Stimulated activated CD8-positive, alpha-beta memory T cell treated with anti-CD3 and anti-CD28 coated beads, Interleukin-4, amount 100 ng/mL, for 48 hours (primary cell): ENCODE results near the gene IDH2.
"Not testable (repeated sequence)": the region's sequence is repeated elsewhere in the genome, so short reads cannot be mapped to it uniquely, and the experiment has no call there.

Experiments
- DNase-seq: peaks from one replicate; pipeline ENCODE4 v3.0.0-alpha.2; 2020

The IDH2 gene

DNA sequence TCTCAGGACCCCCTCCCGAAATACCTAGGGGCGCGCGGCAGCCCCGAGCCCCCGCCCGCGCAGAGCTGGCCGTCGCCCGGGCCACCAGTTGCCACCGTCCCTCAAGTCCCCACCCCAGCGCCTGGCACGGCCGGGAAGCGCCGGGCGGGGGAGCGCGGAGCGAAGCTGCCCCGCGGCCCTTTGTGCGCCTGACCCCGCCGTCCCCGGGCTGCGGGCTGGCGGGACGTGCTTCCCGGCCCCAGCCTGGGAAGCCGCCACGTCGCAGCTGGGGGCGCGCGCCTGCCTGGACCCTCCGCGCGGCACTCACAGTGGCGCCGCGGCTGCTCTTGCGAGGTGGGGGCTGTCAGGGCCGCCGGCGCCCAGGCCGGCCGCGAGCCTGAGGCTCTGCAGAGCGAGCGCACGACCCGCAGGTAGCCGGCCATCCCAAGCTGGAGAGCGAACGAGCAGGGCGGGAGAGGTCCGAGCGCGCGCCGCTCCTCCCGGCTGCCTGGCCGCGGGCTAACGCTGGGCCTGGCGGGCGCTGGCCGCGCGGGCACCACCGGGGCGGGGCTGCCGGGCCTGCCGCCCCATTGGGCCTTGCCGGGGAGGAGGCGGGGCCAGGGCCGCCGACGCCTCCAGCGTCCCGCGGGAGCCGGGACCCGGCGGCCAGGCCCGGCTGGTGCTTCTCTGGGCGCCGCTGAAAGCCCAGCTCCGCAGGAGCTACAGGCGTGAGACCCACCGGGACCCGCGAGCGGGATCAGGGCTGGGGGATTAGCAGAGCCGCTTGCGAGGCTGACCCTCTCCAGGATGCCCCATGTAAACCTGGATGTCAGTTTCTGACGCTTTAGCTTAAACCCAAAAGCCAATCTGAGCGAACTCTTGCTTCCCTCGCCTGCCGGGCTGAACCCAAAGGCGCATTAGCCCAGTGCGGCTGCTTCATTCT, at the start of gene IDH2:
Gene IDH2 (minus strand): TSS at position 500 of the 922 bp plus-strand sequence. CDS start 78 bp downstream, at position 422.
- peak; percentile 78 for DNase-seq

DNA sequence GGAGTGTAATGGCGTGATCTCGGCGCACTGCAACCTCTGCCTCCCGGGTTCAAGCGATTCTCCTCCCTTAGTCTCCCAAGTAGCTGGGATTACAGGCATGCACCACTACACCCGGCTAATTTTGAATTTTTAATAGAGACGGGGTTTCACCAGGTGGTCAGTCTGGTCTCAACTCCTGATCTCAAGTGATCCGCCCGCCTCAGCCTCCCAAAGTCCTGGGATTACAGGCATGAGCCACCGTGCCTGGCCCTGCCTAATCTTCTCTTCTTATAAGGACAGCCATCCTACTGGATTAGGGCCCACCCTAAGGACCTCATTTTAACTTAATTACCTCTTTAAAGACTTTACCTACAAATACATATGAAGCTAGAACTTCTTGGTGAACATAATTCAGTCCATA, 48.3 kb upstream of the IDH2 start:
- DNase-seq = not testable (repeated sequence)

DNA sequence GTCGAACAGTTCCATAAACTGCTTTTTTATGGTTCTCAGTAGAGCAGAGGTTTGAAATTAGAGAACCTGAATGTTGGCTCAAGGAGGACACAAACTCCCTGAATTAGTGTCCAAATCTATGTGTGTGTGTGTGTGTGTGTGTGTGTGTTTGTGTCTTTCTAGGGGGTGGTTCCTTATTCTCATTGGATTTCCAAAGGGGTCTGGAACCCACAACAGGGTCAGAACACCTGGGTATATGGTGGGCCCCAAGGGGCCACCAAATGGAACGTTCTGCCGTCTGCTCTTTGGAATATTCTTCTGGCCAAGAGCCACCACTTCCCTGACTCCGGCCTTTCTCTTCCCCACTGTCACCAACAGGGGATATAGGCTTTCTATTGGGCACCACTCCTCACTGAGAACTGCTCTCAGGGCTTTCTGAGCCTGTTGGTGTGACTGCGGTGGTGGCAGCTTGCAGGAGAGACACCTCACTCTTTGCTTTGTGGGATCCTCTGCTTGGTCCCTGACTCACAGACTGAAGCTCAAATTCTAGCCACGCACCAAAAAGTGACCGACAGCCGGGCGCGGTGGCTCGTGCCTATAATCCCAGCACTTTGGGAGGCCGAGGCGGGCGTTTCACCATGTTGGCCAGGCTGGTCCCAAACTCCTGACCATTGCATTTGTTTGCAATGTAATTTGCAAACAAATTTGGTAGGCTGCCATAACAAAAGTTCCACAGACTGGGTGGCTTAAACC, 47.5 kb upstream of the IDH2 start:
- DNase-seq = no peak

DNA sequence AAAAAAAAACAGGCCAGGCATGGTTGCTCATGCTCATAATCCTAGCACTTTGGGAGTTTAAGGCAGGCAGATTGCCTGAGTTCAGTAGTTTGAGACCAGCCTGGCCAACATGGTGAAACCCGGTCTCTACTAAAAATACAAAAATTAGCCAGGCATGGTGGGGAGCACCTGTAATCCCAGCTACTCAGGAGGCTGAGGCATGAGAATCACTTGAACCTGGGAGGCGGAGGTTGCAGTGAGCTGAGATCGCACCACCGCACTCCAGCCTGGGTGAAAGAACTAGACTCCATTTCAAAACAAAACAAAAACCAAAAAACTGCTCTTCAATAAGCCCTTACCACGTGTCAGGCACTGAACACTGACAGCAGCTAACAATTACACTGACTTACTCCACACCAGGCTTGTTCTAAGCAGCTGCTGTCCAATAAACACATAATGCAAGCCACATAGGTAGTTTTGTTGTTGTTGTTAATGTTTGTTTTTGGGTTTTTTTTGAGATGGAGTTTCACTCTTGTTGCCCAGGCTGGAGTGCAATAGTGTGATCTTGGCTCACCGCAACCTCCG, 44.0 kb upstream of the IDH2 start:
- not testable (repeated sequence) for DNase-seq

DNA sequence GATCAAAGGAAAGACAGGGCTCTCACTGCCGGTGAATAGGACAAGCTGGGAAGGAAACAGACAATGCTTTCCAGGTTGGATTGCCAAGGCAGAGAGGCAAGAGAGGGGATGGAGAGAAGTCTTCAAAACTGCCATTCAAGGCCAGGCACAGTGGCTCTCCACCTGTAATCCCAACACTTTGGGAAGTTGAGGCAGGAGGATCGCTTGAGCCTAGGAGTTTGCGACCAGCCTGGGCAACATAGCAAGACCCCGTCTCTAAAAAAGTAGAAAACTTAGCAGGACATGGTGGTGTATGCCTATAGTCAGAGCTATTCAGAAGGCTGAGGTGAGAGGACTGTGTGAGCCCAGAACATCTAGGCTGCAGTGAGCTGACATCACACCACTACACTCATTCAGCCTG, 43.5 kb upstream of the IDH2 start:
- DNase-seq = no peak

DNA sequence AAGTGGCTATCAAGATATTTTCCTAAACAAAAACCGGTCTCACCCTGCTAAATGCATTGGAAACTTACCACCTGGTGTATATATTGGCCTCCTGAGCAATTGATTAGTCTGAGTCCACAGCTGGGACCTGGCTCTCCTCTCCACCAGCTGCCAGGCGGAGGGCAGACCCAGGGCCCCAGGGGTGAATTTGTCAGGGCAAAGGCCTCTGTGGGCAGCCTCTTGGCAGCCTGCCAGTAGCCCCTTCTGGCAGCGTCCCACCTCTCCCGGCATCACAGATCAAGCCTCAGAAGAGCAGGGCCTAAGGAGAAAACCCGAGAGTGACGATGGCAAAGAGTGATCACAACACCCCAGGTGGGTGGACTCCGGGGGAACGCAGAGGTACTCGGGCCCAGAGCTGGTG, 43.0 kb upstream of the IDH2 start:
- no peak for DNase-seq

DNA sequence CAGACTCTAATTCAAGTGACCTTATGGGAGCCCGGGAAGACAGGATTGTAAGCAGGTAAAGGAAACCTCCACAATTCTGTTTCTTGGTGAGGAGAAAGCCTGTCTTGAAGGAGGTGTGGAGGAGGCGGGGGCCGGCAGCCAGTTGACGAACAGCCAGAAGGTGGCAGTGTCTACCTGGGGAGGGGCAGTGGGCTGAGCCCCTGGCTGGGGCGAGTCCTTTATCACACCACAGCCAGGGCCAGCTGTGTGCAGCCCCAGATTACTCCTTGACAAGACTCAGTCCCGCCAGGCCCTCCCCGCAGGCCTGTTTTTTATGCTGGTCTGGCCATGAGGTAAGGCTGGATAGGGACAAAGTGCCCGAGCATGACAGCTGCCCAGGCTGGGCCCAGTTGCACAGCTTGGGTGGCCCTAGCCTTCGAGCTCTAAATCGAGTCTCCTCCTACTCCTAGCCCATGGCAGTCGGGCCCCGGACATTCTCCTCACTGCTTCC, 40.9 kb upstream of the IDH2 start:
- DNase-seq = peak; percentile 83

DNA sequence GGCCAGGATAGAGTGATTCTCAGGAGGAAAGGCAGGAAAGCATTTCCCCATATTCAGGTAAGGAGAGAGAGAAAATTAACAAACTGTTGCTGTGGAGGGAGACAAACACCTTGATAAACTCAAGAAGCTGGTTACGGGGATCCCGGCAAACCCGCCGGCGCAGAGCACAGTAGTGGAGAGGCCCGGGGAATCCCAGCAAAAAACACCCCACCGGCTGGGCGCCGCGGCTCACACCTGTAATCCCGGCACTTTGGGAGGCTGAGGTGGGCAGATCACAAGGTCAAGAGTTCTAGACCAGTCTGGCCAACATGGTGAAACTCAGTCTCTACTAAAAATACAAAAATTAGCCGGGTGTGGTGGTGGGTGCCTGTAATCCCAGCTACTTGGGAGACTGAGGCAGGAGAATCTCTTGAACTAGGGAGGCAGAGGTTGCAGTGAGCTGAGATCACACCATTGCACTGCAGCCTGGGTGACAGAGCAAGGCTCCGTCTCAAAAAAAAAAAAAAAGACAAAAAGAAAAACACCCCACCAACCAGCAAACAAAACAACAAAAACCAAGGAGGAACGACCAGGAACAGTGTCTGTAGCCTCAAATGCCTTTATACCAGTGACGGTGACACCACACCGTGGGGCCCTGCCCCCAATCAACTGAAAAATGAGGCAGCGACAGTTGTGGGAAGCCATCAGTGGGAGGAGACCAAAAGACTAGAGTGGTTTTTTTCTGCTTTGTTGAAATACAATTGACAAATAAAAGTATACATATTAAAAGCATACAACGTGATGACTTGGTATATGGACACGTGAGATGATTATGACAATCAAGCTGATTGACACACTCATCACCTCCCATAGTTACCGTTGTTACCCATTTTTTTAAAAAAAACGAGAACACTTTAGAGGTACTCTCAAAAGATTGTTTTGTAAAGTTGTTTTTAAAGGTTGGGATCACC, 40.2 kb upstream of the IDH2 start:
- peak; percentile 52 for DNase-seq

DNA sequence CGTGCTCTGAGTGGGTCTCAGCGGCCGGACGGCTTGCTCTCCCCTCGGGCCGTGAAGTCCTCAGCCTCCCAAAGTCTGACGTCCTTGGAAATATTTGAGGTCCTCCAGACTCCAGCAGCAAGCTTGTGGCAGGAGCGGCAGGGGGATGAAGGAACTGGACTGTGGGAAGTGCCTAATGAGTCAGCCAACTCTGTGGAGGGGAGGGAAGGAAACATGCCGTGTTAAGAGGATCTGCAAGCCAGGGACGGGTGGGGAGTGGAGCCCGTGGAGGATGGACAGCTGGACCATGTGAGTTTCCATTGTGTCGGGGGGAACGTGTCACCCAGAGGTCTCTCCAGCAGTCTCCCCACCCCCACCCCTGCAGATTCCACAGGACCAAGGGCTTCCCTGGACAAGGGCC, 39.4 kb upstream of the IDH2 start:
- DNase-seq = no peak

DNA sequence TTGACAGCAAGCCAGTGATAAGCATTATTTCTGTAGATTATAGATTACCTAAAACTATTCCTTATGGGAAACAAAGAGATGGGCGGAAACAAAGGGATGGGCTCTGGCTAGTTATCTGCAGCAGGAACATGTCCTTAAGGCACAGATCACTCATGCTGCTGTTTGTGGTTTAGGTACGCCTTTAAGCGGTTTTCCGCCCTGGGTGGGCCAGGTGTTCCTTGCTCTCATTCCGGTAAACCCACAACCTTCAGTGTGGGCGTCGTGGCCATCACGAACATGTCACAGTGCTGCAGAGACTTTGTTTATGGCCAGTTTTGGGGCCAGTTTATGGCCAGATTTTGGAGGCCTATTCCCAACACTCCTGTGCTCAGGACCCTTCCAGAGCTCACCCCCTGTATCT, 37.3 kb upstream of the IDH2 start:
- peak; percentile 65 for DNase-seq

DNA sequence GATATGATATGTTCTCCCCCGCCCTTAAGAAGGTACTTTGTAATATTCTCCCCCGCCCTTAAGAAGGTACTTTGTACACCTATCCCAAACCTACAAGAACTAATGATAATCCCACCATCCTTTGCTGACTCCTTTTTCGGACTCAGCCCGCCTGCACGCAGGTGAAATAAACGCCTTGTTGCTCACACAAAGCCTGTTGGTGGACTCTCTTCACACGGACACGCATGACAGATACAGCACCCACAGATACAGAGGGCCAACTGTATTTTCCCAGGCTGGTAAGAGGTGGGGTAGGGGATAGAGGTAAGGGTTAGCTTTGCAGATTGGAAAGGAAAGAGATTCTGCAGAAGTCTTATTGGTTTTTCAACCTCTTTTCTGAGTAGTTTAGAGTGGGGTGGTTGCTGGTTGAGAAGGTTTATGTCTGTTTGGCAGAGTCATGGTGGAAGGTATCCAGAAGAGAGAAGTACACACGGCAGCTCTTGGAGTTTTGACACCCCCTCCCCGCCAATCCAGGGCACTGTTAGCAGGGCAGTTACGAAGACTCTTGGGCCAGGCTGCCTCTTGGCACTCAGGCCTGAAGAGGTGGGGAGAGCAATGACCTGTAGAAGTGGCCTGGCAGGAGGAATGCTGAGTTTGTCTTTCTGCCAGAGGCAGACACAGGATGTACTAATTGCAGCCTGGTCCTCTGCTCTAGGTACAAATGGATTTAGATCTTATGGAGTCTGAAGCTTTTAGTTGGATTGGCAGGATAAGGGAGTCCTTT, 36.0 kb upstream of the IDH2 start:
- DNase-seq = no peak

DNA sequence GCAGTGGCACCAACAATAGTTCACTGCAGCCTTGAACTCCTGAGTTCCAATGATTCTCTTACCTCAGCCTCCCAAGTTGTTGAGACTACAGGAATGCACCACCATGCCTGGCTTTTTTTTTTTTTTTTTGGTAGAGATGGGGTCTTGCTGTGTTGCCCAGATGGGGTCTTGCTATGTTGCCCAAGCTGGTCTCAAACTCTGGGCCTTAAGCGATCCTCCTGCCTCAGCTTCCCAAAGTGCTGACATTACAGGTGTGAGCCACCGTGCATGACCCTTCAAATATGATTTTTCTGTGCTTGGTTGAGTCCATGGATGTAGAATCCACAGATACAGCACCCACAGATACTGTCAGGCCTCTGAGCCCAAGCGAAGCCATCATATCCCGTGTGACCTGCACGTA, 30.2 kb upstream of the IDH2 start:
- no peak for DNase-seq

DNA sequence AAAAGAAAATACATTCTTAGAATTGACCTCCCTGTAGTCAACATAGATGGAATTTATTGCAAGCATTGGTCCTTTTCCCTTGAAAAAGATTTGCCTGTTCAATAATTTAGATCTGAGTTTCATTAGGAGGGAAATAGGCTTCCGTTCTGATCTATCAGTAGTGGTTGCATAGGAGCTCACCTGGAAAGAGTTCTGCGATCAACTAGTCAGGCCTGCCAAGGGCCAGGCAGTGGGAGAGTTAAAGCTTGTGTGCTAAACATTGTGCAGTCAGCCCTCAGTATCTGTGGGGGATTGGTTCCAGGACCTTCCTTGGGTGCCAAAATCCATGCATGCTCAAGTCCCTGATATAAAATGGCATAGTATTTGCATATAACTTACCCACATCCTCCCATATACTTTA, 29.6 kb upstream of the IDH2 start:
- DNase-seq = no peak

DNA sequence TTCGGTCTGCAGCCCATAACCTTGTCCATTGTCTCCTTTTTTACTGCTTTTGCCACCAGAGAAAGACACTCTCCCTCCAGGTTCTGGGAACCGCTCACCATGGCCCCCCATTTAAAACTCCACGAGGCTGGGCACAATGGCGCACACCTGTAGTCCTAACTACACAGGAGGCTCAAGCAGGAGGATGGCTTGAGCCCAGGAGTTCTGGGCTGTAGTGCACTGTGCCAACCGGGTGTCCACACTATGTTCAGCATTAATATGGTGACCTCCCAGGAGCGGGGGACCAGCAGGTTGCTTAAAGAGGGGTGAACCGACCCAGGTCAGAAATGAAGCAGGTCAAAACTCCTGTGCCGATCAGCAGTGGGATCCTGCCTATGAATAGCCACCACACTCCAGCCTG, 28.0 kb upstream of the IDH2 start:
- no peak for DNase-seq

DNA sequence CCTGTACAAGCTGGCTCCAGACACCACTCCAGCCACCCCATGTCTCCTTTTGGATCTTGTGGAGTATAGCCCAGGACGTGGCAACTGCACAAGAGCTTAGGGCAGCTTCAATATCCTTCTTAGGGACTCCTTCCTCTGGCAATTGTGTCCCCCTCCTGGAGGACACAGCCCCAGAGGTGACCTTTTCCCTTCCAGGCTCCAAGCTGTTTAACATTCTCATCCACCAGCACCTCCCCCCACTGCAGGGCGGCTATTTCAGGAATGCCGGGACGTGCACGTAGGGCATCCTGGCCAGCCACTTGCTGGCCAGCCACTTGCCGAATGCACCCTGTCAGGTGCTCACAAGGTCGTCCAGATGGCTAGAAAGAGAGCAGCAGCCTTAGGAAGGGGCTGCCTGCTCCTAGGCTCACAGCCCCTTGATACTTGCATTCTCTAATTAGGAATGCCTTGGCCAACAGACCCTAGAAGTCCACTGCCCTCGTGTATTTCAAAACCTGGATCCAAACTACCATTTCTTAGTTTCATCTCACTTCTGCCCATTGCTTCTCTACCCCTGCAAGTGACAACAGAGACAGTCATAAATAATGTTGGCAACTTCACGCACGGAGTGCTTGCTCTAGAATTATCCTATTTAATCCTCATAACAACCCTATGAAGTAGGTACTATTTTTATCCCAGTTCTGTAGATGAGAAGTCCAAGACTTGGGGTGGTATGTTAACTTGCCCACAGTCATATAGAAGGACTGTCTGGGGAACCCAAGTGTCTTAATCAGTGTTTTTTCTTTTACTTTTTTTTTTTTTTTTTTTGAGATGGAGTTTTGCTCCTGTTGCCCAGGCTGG, 24.5 kb upstream of the IDH2 start:
- no peak for DNase-seq

DNA sequence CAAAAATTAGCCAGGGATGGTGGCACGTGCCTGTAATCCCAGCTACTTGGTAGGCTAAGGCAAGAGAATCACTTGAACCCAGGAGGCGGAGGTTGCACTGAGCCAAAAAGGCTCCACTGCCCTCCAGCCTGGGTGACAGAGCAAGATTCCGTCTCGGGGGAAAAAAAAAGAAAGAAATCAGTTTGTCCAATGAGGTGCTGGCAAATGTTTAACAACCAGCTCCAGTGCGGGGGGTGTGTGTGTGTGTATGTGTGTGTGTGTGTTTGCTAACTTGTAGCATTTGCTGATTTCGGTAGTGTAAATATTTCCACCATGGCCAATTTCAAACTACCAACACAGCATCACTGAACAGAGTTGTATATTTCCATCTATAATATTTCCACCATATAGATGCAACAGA, 23.8 kb upstream of the IDH2 start:
- DNase-seq = no peak

DNA sequence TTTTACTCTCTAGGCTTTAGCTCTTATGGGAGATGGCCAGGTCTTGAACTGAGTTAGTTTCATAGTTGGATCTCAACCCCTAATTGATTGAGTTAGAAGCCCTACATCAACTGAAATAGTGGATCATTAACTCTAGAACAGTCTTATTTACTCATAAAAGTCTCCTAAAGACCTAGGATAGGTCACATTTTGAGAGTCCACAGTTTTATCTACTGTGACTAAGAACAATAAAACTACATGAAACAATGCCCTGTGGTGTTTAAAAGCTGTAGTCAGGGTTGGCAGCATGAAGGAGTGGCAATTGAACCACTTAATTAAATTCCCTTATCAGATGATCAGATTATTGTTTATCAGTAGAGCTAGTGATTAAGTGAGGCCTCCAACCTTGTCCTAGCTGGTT, 22.2 kb upstream of the IDH2 start:
- DNase-seq = no peak

DNA sequence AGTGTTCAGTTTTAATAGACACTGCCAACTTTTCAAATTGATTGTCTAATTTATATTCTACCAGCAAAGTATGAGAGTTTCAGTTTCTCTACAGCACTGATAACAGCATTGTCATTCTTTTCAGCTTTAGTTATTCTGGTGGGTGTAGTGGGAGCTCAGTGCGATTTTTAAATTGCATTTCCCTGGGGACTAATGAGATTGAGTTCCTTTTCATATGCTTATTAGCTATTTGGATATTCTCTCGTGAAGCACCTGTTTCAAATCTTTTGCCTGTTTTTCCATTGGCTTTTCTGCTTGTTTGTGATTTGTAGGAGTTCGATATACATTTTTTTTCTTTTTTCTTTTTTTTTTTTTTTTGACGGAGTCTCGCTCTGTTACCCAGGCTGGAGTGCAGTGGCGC, 18.8 kb upstream of the IDH2 start:
- DNase-seq = no peak

DNA sequence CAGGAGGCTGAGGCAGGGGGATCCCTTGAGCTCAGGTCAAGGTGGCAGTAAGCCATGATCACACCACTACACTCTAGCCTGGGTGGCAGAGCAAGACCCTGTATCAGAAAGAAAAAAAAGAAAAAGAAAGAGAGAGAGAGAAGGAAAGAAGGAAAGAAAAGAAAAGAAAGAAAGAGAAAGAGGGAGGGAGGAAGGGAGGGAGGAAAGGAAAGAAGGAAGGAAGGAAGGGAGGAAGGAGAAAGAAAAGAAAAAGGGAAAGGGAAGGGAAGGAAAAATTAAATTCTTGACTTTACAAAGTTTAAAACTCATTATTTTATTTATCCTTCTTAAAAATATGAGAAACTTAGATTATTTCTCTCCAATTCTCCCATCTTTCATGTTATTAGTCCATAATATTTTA, 17.1 kb upstream of the IDH2 start:
- DNase-seq = no peak

DNA sequence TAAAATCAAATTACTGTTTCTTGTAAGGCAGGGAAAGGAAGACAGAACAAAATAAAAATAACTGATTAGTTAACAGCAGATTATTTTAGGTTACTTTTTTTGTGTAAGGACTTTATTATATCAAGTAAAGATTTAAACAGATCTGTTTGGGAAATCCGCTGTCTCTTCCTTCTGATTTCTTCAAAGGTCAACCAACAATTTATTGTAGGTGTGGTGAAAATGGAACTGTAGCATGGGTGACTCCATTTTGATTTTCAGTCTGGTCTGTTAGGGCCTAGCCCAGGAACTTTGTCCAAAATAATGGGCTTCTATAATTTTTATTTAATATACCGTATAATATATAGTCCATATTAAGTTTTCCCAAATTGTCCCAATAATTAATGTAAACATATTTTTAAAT, 13.5 kb upstream of the IDH2 start:
- DNase-seq = no peak

DNA sequence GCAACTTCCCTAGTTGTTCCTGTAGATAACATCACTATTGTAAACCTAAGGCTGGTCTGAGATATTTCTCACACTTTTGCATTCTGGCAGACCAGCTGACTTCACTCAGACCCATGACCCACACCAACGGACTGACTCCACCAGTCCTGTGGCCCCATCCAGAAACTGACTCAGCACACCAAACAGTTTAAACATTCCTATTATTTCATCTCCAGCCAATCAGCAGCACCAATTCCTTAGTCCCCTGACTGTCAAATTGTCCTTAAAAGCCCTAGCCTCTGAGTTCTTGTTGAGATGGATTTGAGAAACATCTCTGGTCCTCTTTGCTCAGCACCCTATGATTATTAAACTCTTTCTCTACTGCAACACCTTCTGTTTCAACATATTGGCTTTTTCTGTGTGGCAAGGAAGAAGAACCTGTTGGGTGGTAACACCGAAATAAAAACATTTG, 12.2 kb upstream of the IDH2 start:
- no peak for DNase-seq
